H1 (cell line): Measurements from ENCODE around the gene TRAF5.

Source experiments
- CBX8 ChIP-seq: fragments of 300-800, 300-1000 bp; sonication (generic); IDR thresholded peaks from 2 replicates; pipeline ENCODE4 v1.7.1; 2016; ENCODE audit warnings: low read depth, low read length, borderline replicate concordance
- CHD2 ChIP-seq: IDR thresholded peaks from 2 replicates; pipeline ENCODE4 v1.6.1; 2012; ENCODE audit warnings: low read length, improper control_type of control experiment
- POLR2A ChIP-seq, 2 experiments: IDR thresholded peaks; 1 replicate in 1 of 2; 2 replicates in 1 of 2; pipeline ENCODE4 v1.6.1; 2011; ENCODE audit warnings: low read depth in 2 of 2, low read length in 2 of 2, mild to moderate bottlenecking in 2 of 2; ENCODE audit errors: control extremely low read depth in 1 of 2
- POLR2AphosphoS5 ChIP-seq: IDR thresholded peaks from 2 replicates; pipeline ENCODE4 v1.6.1; 2011; ENCODE audit warnings: low read depth, low read length
- RAD21 ChIP-seq, 2 experiments: IDR thresholded peaks in 1 of 2; conservative IDR thresholded peaks in 1 of 2; 2 replicates each; pipeline ENCODE4 v1.6.1; 2011; ENCODE audit warnings: low read depth in 2 of 2, low read length in 2 of 2, improper control_type of control experiment in 1 of 2, inconsistent platforms in 1 of 2, mild to moderate bottlenecking in 1 of 2, moderate library complexity in 1 of 2
- SAP30 ChIP-seq: fragments of 300-600 bp; sonication (generic); IDR thresholded peaks from 2 replicates; pipeline ENCODE4 v1.7.1; 2012; ENCODE audit warnings: low read length, moderate library complexity, mild to moderate bottlenecking, inconsistent platforms; ENCODE audit not compliant: insufficient read depth, insufficient replicate concordance
- TCF12 ChIP-seq: IDR thresholded peaks from 2 replicates; pipeline ENCODE4 v1.6.1; 2011; ENCODE audit warnings: low read depth, mild to moderate bottlenecking, low read length
- TEAD4 ChIP-seq: IDR thresholded peaks from 2 replicates; pipeline ENCODE4 v1.6.1; 2012; ENCODE audit warnings: low read depth, low read length, inconsistent platforms, mixed read lengths
- TF ChIP-seq, protein P1 (sequence below), 3 experiments: IDR thresholded peaks; 1 replicate in 2 of 3; 2 replicates in 1 of 3; pipeline versions ENCODE4 v1.5.1 to v1.6.1; 2011; ENCODE audit warnings: low read length in 3 of 3, mild to moderate bottlenecking in 3 of 3, inconsistent platforms in 2 of 3, low read depth in 1 of 3, moderate library complexity in 1 of 3; ENCODE audit not compliant: insufficient read depth in 1 of 3; ENCODE audit errors: control extremely low read depth in 1 of 3

DNA sequence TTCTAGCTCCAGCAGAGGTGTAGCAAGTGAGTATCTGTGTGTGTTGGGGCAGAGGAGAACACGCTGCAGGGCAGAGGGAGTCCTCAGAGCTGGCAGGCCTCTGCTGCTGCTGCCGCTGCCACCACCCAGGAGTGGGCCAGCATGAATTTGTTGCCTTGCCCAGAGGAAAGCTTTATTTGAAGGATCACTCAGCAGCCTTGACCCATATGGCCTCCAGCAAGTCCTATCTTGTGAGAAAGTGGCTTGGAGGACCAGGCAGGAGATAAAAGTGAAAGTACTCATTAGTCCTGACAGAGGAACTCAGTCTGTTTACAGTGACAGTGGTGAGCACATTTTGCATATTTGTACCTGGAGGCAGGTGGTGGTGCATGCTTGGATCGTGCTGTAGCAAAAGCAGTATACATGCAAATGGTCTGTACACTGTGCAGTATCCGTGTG, 3.1 kb downstream of the TRAF5 start:
- TF ChIP-seq CBX8 (no peak), TCF12 (no peak), POLR2A (IDR thresholded peaks at IDR 0.05; ENCODE audit: control extremely low read depth in 1 of 2, low read depth in 2 of 2, low read length in 2 of 2) (no peak), CHD2 (no peak), POLR2AphosphoS5 (no peak), RAD21 (IDR thresholded peaks at IDR 0.05 in 1 of 2, conservative IDR thresholded peaks at IDR 0.05 in 1 of 2; ENCODE audit: low read depth in 2 of 2, low read length in 2 of 2) (no peak), SAP30 (no peak), TEAD4 (no peak)
- TF ChIP-seq, protein P1, sequence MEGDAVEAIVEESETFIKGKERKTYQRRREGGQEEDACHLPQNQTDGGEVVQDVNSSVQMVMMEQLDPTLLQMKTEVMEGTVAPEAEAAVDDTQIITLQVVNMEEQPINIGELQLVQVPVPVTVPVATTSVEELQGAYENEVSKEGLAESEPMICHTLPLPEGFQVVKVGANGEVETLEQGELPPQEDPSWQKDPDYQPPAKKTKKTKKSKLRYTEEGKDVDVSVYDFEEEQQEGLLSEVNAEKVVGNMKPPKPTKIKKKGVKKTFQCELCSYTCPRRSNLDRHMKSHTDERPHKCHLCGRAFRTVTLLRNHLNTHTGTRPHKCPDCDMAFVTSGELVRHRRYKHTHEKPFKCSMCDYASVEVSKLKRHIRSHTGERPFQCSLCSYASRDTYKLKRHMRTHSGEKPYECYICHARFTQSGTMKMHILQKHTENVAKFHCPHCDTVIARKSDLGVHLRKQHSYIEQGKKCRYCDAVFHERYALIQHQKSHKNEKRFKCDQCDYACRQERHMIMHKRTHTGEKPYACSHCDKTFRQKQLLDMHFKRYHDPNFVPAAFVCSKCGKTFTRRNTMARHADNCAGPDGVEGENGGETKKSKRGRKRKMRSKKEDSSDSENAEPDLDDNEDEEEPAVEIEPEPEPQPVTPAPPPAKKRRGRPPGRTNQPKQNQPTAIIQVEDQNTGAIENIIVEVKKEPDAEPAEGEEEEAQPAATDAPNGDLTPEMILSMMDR (IDR thresholded peaks at IDR 0.05; ENCODE audit: control extremely low read depth in 1 of 3, insufficient read depth in 1 of 3, low read depth in 1 of 3, low read length in 3 of 3), result no peak
